Fibroblast of the aortic adventitia (primary cell): ENCODE measurements around the gene BTBD3. TPM values are rescaled to one million over a fixed set of nuclear protein-coding genes. Genes with fewer than 3 reads are reported as not detected.

Experiments
- DNase-seq: peaks from one replicate; pipeline ENCODE4 v3.0.0-alpha.2; 2010; ENCODE audit warnings: low read depth
- H3K4me3 ChIP-seq: 2 replicates; pipeline ENCODE4 v1.5.1; 2011; ENCODE audit warnings: low read depth, mild to moderate bottlenecking, control low read depth, low read length, moderate library complexity
- total RNA-seq: library from RNA; depleted of rRNA; stranded (reverse); fragments of >200 nt; gene quantifications from 2 replicates; pipeline ENCODE4 v1.2.3, GENCODE V29; 2012; ENCODE audit warnings: low replicate concordance
- TF ChIP-seq, protein P1 (sequence below): IDR thresholded peaks from 2 replicates; pipeline ENCODE4 v1.5.1; 2011; ENCODE audit warnings: mild to moderate bottlenecking, low read length, control low read depth, inconsistent platforms; ENCODE audit not compliant: insufficient read depth

BTBD3 gene
- total RNA-seq, 1 donor, result 23.6 TPM

DNA sequence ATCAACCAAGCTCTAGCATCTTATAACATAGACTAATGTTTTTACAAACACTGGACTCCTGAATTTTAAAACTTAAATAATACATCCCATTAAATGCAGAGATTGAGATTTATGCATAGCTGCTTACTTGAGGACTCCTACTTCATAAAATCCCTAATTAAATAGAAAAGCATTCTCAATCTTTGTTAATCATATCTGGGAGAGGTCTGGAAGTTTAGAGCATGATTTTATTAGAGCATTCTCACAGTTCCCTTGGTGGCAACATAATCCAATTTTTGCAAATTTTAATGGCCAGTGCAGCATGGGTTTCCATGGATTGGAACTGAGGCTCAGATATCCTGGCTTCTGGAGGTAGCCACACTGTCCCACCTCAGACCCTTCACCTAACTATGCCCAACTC lies 19.5 kb downstream of the BTBD3 start:
- TF ChIP-seq, protein P1, sequence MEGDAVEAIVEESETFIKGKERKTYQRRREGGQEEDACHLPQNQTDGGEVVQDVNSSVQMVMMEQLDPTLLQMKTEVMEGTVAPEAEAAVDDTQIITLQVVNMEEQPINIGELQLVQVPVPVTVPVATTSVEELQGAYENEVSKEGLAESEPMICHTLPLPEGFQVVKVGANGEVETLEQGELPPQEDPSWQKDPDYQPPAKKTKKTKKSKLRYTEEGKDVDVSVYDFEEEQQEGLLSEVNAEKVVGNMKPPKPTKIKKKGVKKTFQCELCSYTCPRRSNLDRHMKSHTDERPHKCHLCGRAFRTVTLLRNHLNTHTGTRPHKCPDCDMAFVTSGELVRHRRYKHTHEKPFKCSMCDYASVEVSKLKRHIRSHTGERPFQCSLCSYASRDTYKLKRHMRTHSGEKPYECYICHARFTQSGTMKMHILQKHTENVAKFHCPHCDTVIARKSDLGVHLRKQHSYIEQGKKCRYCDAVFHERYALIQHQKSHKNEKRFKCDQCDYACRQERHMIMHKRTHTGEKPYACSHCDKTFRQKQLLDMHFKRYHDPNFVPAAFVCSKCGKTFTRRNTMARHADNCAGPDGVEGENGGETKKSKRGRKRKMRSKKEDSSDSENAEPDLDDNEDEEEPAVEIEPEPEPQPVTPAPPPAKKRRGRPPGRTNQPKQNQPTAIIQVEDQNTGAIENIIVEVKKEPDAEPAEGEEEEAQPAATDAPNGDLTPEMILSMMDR, result no peak
- H3K4me3 ChIP-seq, result no peak overlapping the region
- DNase-seq, result no peak

DNA sequence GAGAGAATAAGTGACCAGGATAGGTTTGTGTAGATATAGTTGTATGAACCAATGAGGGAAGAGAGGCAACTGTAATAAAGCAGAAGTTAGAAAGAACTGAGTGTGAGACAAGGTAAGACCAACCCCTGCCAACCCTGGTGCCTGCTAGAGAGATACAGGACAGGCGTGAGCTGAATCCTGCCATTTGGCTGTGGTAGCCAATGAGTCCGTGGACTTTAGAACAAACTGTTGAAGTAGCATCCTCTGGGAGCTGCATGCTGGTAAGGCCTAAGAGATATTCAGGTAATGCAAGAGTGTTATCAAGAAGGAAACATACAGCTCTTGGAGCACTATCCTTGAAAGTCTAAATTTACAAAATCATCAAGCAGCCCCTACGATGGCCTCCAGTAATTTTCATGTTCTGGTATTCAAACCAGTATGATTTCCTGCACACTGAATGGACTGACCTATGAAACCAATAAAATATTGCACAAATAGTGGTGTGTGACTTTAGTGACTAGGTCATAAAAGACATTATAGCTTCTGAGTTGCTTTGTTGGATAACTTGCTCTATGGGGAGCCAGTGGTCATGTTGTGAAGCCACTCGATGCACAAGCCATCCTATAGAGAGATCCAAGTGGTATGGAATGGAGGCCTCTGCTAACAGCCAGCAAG lies 24.0 kb downstream of the BTBD3 start:
- TF ChIP-seq, protein P1, result no peak
- no peak overlapping the region for H3K4me3 ChIP-seq
- no peak for DNase-seq

DNA sequence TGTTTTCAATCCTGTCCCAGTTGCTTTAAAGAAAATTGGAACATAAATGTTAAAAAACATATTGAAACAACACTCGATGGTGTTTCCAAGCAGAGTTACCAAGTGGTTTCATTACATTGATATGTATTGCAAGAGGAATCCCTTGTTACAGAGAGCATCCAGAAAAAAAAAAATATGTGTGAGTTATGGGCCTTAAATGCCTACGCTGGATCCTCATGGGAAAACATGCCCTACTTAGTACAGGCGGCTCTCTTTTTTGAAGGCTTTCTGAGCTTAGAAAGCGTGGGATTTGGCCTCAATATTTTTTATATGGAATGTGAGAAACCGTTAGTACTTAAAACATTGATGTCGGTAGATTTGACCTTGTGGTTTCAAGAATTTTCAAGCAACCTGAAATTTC lies 26.1 kb downstream of the BTBD3 start:
- H3K4me3 ChIP-seq, result no peak overlapping the region
- no peak for DNase-seq
- TF ChIP-seq, protein P1, result no peak

DNA sequence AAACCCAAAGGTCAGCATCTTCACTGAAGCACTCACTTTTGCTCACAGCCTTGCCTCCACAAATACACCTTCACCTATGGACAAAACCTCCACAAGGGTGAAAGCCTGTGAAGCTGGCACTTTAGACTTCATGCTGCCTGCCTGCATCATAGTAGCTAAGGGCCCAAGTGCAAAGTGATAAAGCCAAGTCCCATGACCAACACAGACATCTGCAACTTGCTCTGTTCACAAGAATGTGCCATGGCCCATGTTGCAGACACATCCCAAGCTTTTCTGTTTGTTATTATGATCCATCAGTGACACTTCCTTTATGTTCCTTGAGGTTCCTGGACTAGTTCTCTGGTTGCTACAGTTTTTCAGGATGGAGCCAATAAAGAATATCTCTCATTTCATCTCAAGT lies 31.1 kb downstream of the BTBD3 start:
- no peak overlapping the region for H3K4me3 ChIP-seq
- TF ChIP-seq, protein P1, result no peak
- DNase-seq, result no peak

DNA sequence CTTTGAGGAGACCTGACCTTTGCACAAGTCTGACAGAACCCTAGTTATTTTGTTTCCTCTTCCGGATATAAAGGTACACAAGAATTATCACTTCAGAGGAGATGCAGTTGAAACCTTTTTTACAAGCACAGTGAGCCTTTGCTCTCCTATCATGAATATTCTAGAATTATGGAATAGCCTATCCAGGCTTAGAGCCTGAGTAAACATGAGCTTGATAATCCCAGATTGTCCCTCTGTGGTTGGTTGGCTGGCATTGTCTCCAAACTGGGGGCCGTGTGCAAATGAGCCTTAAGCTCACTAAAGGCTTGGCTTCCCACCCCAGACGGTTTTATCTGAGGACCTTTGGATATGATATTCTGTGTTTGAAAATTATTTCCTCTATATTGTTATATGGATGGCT lies 32.0 kb downstream of the BTBD3 start:
- H3K4me3 ChIP-seq, result no peak overlapping the region
- no peak for DNase-seq
- TF ChIP-seq, protein P1, result no peak

DNA sequence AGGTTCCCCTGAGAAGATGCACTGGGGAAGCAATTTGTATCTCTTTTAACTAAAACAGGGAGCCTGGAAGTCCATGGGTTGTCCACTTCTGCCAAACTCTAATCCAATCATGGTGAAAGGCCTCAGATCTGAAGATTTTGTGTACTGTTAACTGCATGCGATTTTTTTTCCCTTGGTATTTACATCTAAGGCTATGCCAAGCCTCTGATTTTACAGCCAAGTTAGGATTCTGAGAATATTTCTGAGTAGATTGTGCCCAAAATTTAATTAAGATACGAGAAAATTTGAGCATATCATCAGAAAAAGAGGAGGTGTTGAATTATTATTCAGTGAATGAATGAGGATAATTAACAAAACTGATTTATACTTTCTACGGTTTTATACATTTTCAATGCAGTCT lies 34.0 kb downstream of the BTBD3 start:
- DNase-seq, result no peak
- TF ChIP-seq, protein P1, result no peak
- no peak overlapping the region for H3K4me3 ChIP-seq

DNA sequence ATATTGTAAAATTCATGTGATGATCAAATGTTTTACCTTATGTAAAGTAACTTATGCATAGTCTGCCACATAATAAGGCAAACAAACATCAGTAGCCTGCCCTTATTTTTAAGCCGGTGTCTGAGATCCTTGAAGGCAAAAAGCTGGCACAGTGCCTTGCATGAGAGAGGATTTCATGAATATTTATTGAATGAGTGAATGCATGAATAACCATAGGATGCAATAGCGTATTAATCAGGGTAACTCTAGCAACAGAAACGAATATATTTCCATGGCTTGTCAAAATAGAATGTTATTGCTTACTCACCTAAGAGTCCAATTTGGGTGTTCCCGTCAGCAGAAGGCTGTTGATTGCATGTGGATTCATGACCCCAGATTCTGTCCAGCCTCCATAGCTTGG lies 34.9 kb downstream of the BTBD3 start:
- no peak for DNase-seq
- TF ChIP-seq, protein P1, result no peak
- H3K4me3 ChIP-seq, result no peak overlapping the region
